Panc1 (cell line): Measurements from ENCODE around the gene RNF222. TPM values are rescaled to one million over a fixed set of nuclear protein-coding genes. Genes with fewer than 3 reads are reported as not detected.
A peak's percentile ranks its signal among the peaks of the same experiment; 100 is the strongest.
"Not testable (repeated sequence)": the region's sequence is repeated elsewhere in the genome, so short reads cannot be mapped to it uniquely, and the experiment has no call there.

ENCODE experiments used
- ATAC-seq: fragments of 200-7000 bp; cut with Tn5 transposase; 2 replicates; pipeline ENCODE4 v1.9.1; 2020; ENCODE audit warnings: mild to moderate bottlenecking, moderate library complexity
- BruUV-seq: library from RNA; stranded (reverse); fragments of 400-500 nt; replicated peaks from 2 replicates; lab custom pipeline; 2021; lab: Mats Ljungman, UMichigan
- CTCF ChIA-PET: fragments of 300-600 bp; sonication (Branson Sonifier 250); formaldehyde crosslinking; loops from one replicate; lab custom pipeline; 2022; ENCODE audit warnings: antibody characterized with exemption; lab: Charles Lee
- POLR2A ChIA-PET: fragments of 300-600 bp; sonication (Branson Sonifier 250); formaldehyde crosslinking; loops from one replicate; lab custom pipeline; 2022; ENCODE audit warnings: antibody characterized with exemption; lab: Charles Lee
- DNase-seq: peaks from one replicate; pipeline ENCODE4 v3.0.0-alpha.2; 2010; ENCODE audit warnings: low read depth, low spot score
- H3K27ac ChIP-seq: 2 replicates; pipeline ENCODE4 v1.5.1; 2011; ENCODE audit warnings: mild to moderate bottlenecking, low read length, inconsistent platforms
- H3K27me3 ChIP-seq: fragments of 200-500 bp; sonication (Bioruptor generic); 2 replicates; pipeline ENCODE4 v1.6.0; 2014; ENCODE audit warnings: low read length, inconsistent platforms; ENCODE audit not compliant: control insufficient read depth, insufficient read depth
- H3K36me3 ChIP-seq: fragments of 200-500 bp; sonication (Bioruptor generic); 2 replicates; pipeline ENCODE4 v1.5.1; 2014; ENCODE audit warnings: inconsistent platforms, mild to moderate bottlenecking, low read length, moderate library complexity; ENCODE audit not compliant: control insufficient read depth, insufficient read depth
- H3K4me1 ChIP-seq: 2 replicates; pipeline ENCODE4 v1.5.1; 2011; ENCODE audit warnings: inconsistent platforms, mild to moderate bottlenecking, low read length, moderate library complexity; ENCODE audit not compliant: control insufficient read depth, insufficient read depth
- H3K4me3 ChIP-seq, 2 experiments: 2 replicates each; pipeline ENCODE4 v1.5.1; 2011 to 2012; ENCODE audit warnings: low read depth in 2 of 2, low read length in 2 of 2, mild to moderate bottlenecking in 2 of 2, inconsistent platforms in 1 of 2, moderate library complexity in 1 of 2
- H3K9me3 ChIP-seq: fragments of 200-500 bp; sonication (Bioruptor generic); 2 replicates; pipeline ENCODE4 v1.5.1; 2014; ENCODE audit warnings: low read depth, mild to moderate bottlenecking, inconsistent platforms, low read length, moderate library complexity; ENCODE audit not compliant: control insufficient read depth, insufficient read depth
- CTCF ChIP-seq: fragments of 450-650 bp; IDR thresholded peaks from 2 replicates; pipeline ENCODE4 v1.5.1; 2017; ENCODE audit warnings: mild to moderate bottlenecking
- POLR2AphosphoS5 ChIP-seq: IDR thresholded peaks from 2 replicates; pipeline ENCODE4 v1.6.1; 2012; ENCODE audit warnings: mild to moderate bottlenecking, low read depth, low read length, moderate library complexity
- SIN3A ChIP-seq: IDR thresholded peaks from 2 replicates; pipeline ENCODE4 v1.6.1; 2012; ENCODE audit warnings: low read depth, mild to moderate bottlenecking, low read length, moderate library complexity, borderline replicate concordance; ENCODE audit not compliant: insufficient read depth
- TCF7L2 ChIP-seq: IDR thresholded peaks from 2 replicates; pipeline ENCODE4 v1.6.1; 2011; ENCODE audit warnings: mild to moderate bottlenecking, low read depth, low read length, inconsistent platforms
- in situ Hi-C: cut with HindIII; loops from 2 replicates; pipeline ENCODE4 v1.10.0; 2016; ENCODE audit warnings: low sequenced_read_pairs, low pct_unique_long_range_greater_than_20kb
- intact Hi-C: fragments of 100-400 bp; cut with micrococcal nuclease; formaldehyde crosslinking; loops from one replicate; pipeline ENCODE4 v1.10.0; 2022; ENCODE audit not compliant: unreplicated experiment
- total RNA-seq: library from RNA; stranded (reverse); gene quantifications from one replicate; pipeline ENCODE4 v1.2.1, GENCODE V29; 2021; ENCODE audit not compliant: unreplicated experiment
- TF ChIP-seq, protein P1 (sequence below), 2 experiments: IDR thresholded peaks; 2 replicates each; pipeline ENCODE4 v1.6.1; 2011 to 2012; ENCODE audit warnings: low read depth in 2 of 2, control low read depth in 1 of 2, low read length in 1 of 2, mild to moderate bottlenecking in 1 of 2, moderate library complexity in 1 of 2; ENCODE audit not compliant: insufficient read depth in 1 of 2

RNF222 gene
- total RNA-seq, 1 experiment from 2014 or later, result not detected

DNA sequence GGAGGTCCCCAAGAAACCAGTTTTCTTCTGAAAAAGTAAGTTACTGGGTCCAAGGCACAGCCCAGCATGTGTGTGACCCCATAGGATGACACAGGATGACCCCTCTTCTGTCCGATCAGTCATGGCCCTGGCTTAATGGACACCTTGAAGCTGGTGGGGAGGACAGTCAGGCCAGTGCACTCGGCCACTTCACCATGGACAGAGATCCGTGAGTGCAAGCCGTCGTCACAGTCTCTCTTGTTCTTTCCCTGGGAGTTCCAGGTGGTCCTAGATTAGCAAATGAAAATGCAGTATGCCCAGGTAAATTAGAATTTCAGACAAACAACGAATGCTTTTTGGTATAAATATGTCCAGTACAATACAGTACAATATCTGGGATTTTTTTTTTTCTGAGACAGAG, 1.4 kb upstream of the RNF222 start:
- intact Hi-C loops (no loop called here), in situ Hi-C loops (no loop called here)
- no peak overlapping the region for H3K27ac ChIP-seq
- H3K27me3 ChIP-seq, result peaks cover 2% of the 10 kb centered on the region; the same call in 1 of the 2 replicates
- no TSS peak for BruUV-seq
- DNase-seq (no peak), ATAC-seq (no peak)
- 0 out of 2 replicates have a peak, but pooled peaks cover 1% of the 10 kb centered on the region for H3K4me1 ChIP-seq
- ChIA-PET CTCF (interaction anchor here (0.7 kb wide), 1 partner anchor 174 kb away, joined by 3 read pairs; no protein-coding TSS in a partner anchor), POLR2A (no interaction called here)
- no peak overlapping the region for H3K4me3 ChIP-seq
- TF ChIP-seq, protein P1, sequence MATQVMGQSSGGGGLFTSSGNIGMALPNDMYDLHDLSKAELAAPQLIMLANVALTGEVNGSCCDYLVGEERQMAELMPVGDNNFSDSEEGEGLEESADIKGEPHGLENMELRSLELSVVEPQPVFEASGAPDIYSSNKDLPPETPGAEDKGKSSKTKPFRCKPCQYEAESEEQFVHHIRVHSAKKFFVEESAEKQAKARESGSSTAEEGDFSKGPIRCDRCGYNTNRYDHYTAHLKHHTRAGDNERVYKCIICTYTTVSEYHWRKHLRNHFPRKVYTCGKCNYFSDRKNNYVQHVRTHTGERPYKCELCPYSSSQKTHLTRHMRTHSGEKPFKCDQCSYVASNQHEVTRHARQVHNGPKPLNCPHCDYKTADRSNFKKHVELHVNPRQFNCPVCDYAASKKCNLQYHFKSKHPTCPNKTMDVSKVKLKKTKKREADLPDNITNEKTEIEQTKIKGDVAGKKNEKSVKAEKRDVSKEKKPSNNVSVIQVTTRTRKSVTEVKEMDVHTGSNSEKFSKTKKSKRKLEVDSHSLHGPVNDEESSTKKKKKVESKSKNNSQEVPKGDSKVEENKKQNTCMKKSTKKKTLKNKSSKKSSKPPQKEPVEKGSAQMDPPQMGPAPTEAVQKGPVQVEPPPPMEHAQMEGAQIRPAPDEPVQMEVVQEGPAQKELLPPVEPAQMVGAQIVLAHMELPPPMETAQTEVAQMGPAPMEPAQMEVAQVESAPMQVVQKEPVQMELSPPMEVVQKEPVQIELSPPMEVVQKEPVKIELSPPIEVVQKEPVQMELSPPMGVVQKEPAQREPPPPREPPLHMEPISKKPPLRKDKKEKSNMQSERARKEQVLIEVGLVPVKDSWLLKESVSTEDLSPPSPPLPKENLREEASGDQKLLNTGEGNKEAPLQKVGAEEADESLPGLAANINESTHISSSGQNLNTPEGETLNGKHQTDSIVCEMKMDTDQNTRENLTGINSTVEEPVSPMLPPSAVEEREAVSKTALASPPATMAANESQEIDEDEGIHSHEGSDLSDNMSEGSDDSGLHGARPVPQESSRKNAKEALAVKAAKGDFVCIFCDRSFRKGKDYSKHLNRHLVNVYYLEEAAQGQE (IDR thresholded peaks at IDR 0.05; ENCODE audit: insufficient read depth in 1 of 2, low read depth in 2 of 2, low read length in 1 of 2), result peak in 1 of 2 experiments; percentile 29; a peak in 1 of 4 replicates
- TF ChIP-seq CTCF (no peak), POLR2AphosphoS5 (no peak)
- H3K36me3 ChIP-seq, result no peaks in the 10 kb centered on the region
- H3K9me3 ChIP-seq, result no peaks in the 10 kb centered on the region

- BruUV-seq, intact Hi-C loops, H3K4me3 ChIP-seq, H3K9me3 ChIP-seq, H3K36me3 ChIP-seq, H3K4me1 ChIP-seq, H3K27me3 ChIP-seq, DNase-seq, ATAC-seq, H3K27ac ChIP-seq, in situ Hi-C loops: not testable (repeated sequence)
- ChIA-PET POLR2A (interaction anchor here (0.6 kb wide), 1 partner anchor 77 kb away, joined by 6 read pairs; no protein-coding TSS in a partner anchor), CTCF (interaction anchor here (0.7 kb wide), 1 partner anchor 272 kb away, joined by 3 read pairs; no protein-coding TSS in a partner anchor)
These were observed 3.1 kb downstream of the RNF222 start for GRCh38 chr17:8394497-8394896.

DNA sequence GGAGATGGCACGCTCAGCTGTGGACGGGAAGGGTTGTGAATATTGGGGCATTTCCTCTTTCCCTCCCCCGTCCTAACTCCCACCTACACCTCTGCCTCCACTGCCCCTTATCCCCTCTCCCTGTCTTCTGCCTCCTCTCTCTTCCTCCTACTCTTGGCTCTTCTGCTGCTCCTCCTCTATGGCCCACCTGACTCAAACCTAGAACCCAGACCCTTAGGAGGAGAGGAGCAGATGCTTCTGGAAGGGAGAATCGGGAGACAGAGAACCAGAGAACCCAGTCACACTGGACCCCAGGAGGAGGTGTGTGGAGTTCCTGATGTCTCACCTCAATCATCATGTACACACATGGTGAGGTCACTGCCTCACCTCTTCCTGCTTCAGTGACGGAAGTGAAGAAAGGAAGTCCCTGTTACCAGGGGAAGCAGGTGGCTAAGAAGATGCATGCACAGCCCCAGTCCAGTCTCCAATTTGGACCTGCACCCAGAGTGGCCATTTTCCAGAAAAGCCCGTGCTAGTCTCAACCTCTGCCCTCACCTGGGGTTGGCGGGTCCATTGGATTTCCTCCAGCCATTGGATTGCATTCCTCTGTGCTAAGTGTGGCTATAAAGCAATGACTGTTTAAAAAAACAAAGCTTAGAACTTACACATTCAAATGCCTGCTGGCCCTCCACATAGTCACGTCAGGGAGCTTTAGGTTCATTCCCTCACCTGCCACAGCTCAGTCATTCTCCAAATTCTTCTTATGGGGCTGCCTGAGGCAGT, 4.0 kb downstream of the RNF222 start:
- Histone ChIP-seq H3K27ac (no peak overlapping the region), H3K9me3 (no peaks in the 10 kb centered on the region), H3K4me3 (no peak overlapping the region), H3K27me3 (peaks cover 2% of the 10 kb centered on the region; the same call in 1 of the 2 replicates), H3K4me1 (0 out of 2 replicates have a peak, but pooled peaks cover 4% of the 10 kb centered on the region), H3K36me3 (no peaks in the 10 kb centered on the region)
- no peak for ATAC-seq
- no peak for DNase-seq
- in situ Hi-C loops, result no loop called here
- no TSS peak for BruUV-seq
- TF ChIP-seq TCF7L2 (no peak), SIN3A (no peak), CTCF (no peak), POLR2AphosphoS5 (no peak)
- TF ChIP-seq, protein P1 (IDR thresholded peaks at IDR 0.05; ENCODE audit: insufficient read depth in 1 of 2, low read depth in 2 of 2, low read length in 1 of 2), result no peak
- CTCF ChIA-PET, result interaction anchor here (0.7 kb wide), 1 partner anchor 271 kb away, joined by 3 read pairs; no protein-coding TSS in a partner anchor
- POLR2A ChIA-PET, result interaction anchor here (0.6 kb wide), 1 partner anchor 78 kb away, joined by 6 read pairs; no protein-coding TSS in a partner anchor
- intact Hi-C loops, result no loop called here
